SH-SY5Y (cell line): Measurements from ENCODE around the gene HOXC11.

Experiments used
- GATA2 ChIP-seq: IDR thresholded peaks from 2 replicates; pipeline ENCODE4 v1.6.1; 2011; ENCODE audit warnings: mild to moderate bottlenecking, low read depth, low read length
- GATA3 ChIP-seq: IDR thresholded peaks from 2 replicates; pipeline ENCODE4 v1.6.1; 2011; ENCODE audit warnings: low read depth, mild to moderate bottlenecking, low read length, moderate library complexity

- no peak for TF ChIP-seq GATA2
- no peak for TF ChIP-seq GATA3
These were observed 36.5 kb downstream of the HOXC11 start for GRCh38 chr12:54009171-54010052.
